Stimulated activated CD8-positive, alpha-beta memory T cell treated with anti-CD3 and anti-CD28 coated beads, Interleukin-4, amount 100 ng/mL, for 48 hours (primary cell): Measurements from ENCODE around the gene TRIM24.

ENCODE experiments used
- DNase-seq: peaks from one replicate; pipeline ENCODE4 v3.0.0-alpha.2; 2020

The TRIM24 gene

DNA sequence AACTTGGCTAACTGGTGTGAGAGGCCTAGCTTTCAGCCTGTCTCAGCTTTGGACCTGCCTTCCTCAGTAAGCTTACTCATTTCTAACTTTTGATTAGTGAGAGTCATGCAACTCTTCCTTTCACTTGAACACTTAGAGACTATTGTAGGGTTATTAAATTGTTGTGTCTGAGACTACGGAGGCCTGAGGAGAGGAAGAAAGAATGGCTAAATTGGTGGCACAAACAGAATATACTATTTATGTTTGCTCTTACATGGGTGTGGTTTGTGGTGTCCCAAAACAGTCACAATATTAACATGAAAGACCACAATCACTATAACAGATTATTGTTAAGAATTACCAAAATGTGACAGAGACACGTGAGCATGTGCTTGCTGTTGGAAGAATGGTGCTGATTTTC is 82.1 kb downstream of the TRIM24 start:
- no peak for DNase-seq

DNA sequence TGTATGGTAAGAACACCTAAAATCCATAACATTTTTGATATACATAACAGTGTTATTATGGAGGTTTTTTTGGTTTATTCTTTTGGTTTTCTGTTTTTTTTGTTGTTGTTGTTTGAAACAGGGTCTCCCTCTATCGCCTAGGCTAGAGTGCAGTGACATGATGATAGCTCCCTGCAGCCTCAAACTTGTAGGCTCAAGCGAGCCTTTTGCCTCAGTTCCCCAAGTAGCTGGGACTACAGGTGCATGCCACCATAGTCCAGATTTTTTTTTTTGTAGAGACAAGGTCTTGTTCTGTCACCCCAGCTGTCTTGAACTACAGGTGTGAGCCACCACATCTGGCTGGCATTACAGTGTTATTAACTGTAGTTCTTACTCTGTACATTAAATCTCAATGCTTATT is 83.7 kb downstream of the TRIM24 start:
- DNase-seq = no peak

DNA sequence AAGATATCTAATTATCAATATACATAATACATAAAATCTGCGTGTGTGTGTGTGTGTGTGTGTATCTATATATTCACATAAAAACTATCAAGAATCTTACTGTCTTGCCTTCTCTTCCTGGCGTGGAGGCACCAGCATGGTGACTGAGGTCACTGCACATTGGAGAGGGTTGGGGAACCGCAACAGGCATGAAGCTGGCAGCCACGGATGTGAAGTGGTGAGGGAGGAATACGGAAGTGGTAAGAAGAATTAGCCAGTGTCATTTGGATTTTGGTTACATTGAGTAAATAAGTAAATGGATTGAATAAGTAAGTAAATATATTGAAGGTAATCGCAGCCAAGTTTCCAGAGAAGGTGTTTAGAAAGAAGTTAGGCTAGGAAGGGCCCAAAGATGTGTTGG is 85.1 kb downstream of the TRIM24 start:
- DNase-seq = no peak

DNA sequence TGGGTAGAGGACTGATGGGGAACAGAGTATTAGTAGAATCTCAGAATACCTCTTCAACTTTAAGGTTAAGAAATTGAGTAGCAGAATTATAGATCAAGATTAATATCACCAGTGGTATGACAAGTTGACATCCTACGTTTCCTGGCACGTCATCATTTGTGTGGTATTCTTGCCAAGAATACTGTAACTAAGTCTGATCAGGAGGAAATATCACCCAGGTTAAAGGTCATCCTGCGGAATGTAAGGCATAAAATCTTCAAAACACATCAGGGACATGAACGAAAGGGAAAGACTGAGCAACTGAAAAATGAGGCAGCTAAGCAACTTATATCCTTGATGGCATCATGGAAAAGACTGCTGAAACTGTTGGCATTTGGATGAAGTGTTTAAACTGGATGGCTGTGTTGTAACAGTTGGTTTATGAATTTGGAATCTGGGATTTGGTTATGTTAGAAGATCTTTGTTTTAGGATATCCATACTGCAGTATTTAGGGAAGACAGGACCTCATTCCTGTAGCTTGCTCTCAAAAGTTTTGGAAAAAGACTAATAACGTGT is 86.1 kb downstream of the TRIM24 start:
- no peak for DNase-seq

DNA sequence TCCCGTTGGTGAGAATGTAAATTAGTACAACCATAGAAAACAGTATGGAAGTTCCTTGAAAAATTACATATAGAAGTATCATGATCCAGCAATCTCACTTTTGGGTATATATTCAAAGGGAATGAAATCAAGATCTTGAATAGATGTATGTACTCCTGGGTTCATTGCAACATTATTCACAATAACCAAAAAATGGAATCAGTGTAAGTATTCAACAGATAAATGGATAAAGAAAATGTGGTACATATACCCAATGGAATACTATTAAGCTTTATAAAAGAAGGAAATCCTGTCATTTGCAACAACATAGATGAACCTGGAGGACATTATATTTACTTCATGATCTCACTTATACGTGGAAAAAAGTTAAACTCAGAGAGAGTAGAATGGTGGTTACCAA is 86.8 kb downstream of the TRIM24 start:
- no peak for DNase-seq

DNA sequence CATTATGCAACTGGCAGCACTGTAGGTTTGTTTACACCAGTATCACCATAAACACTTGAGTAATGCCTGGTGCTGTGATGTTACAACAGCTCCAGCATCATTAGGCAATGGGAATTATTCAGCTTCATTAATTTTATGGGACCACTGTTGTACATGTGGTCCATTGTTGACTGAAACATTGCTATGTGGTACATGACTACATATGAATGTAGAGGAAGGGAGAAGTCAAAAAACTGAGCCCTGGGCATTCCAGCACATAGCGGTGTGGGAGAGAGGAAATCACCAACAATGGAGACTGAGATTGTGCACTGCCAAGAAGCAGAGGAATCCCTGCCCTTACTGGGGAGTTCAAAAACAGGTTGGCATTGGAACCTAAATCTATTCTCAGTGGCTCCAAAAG is 89.0 kb downstream of the TRIM24 start:
- no peak for DNase-seq

DNA sequence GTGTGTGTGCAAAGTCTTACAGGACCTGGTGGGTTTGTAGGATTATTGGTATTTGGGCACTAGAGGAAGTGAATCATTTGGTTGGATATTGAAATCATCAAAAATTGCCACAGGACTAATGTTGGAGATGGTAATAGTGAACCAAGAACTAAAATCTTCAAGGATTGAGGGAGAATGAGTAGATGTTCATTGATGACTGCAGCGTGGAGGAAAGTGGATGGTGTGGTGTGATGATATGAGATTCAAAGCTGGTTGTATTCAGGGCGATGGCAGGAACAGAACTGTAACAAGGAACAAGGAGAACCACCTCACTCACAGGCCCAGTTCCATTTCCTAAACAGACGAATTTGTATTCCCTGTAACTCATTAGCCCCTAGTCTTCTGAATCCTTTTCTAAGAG is 90.3 kb downstream of the TRIM24 start:
- DNase-seq = no peak

DNA sequence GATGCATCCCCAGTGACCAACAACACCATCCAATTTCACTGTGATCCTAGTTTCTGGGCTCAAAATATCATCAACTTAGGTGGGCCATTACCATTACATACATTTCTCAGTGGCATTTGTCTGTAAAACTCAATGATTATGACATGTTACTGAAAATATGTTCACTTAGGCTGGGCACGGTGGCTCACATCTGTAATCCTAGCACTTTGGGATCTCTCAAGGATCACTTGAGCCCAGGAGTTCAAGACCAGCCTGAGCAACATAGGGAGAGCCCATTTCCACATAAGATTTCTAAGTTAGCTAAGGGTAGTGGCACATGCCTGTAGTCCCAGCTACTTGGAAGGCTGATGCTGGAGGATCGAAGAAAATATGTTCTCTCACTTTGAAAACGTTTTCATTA is 91.0 kb downstream of the TRIM24 start:
- DNase-seq = no peak

DNA sequence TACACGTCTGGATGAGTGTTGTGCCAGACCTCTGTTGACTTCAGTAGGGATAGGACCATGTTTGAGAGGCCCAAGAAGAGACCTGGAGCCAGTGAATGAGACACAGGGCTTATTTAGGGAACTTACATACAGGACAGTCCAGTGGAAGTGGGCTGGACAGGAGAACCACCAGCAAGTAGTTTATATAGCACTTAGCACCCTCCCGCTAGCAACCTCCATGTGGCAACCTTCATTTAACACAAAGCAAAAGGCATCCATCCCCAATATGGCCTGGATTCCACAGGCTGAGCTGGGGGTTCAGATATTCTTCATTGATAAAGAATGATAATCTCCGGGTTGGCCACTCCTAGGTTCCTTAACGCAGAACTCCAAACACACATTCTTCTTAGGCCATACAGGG is 93.7 kb downstream of the TRIM24 start:
- DNase-seq = no peak

DNA sequence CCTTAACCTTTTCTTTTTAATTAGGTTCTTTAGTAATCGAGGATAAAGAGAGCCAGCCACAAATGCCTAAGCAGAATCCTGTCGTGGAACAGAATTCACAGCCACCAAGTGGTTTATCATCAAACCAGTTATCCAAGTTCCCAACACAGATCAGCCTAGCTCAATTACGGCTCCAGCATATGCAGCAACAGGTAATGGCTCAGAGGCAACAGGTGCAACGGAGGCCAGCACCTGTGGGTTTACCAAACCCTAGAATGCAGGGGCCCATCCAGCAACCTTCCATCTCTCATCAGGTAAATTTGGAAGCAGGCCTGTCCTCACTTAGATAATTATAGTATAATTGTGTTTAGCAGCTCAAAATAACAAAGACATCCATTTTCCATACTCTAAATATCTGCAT is 94.6 kb downstream of the TRIM24 start:
- no peak for DNase-seq

DNA sequence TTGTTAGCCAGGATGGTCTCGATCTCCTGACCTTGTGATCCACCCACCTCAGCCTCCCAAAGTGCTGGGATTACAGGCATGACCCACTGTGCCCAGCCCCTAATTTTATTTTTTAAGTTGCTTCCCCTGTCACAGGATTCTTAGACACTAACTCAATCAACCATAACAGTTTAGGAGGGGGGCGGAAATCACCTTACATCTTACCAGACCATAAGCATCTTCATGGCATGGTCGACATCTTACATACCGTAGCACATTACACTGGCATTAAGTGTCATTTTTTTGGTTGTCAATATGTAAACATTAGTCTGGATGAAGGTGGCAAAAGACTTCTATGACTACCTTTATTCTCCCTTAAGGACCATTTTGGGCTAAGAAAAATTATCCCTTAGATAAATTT is 95.6 kb downstream of the TRIM24 start:
- DNase-seq = no peak

DNA sequence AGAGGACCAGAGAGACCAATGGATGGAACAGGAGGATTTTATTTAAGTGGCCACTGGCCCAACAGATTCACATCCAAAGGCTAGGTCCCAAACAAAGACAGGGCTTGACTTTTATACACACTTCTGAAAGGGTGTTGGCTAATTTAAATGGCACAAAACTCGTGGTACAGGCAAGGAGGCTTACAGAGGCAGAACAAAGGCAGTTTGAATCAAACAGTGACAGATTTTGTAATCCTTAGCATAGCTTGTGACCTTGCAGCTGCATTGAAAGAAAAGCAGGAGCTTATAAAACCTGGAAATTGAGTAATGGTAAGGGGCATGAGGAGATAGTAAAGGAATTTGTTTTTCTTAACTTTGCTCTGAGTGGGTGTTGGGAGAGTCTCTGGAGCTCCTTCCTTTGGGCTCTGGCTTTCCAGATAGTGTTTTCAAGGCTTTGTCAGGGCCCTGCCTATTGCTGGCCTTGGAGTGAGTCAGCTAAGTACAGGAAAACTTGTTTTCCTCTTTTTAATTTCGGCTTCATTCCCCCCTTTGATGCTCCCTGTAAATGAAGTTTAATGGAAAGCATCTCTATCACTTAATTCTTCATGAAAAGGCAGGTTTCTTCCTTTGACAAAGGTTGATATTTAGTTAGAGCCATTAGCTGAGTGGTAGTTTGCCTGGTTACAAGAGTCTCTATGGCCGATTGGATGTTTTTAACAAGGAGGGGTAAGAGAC is 96.9 kb downstream of the TRIM24 start:
- DNase-seq = no peak

DNA sequence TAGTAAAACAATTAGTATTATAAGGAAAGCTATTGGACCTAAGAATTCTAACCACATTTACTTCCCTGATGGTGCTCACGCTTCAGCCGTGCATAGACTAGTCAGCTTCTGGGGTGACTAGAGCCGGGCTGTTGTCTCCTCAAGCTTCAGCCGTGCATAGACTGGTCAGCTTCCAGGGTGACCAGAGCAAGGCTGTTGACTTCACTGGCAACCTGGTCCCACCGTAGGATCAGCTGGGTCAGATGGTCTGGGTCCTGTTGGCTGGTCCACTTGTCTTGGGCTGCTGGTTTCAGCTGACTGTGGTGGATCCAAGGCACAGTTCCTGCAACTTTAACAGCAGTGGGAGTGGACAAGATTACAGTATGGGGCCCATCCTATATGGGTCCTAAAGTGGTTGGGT is 99.4 kb downstream of the TRIM24 start:
- no peak for DNase-seq

DNA sequence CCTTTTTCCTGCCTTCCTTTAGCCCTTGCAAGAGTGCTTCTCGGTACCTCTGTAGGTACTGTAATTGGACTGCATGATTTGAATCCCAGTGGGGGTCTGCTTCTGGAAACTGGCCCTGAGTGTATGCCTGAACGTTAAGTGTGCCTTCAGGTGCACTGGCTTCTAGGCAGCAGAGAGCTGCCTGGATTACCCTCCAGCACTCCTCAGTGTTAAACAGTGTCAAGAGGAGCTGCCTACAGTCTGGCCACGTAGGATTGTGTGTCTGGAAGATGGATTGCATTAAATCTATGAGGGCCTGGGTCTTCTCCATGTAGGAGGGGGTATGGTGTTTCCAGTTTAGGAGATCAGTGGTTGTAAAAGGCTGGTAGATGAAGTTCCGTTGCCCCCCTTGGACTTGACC is 103.7 kb downstream of the TRIM24 start:
- DNase-seq = no peak

DNA sequence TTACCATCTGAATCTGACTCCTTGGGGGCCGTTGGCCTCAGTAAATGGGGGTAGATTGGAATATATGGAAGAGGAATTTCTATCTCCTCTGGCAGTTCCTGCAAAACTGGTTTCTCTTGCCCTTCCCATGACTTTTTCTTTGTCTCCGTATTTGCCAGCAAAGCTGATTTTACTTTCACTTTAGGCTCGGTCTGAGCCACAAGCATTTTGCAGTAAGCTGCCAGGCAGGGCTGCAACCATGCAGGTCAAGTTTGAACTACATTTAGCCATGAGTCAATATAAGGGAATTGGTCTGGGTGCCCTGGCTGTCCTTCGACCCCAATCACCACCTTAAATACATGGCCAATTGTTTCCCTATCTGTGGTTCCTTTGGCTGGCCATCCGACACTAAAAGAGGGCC is 104.3 kb downstream of the TRIM24 start:
- no peak for DNase-seq

DNA sequence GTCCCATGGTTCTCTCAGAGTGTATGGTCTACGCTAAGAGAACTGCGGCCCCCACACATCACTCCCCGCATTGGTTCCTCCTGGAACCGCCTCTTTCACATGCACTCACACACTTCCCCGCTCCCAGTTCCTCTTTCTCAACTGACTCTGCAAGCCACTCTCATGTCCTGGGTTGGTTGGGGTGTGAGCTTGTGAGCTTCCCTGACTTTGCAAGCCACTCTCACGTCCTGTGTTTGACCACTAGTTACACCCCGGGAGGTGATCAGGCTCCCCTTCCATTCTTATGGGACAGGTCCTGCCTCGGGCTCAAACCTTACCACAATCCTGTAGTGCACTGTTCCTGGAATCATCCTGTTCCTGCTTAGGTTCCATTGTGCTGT is 105.0 kb downstream of the TRIM24 start:
- no peak for DNase-seq

DNA sequence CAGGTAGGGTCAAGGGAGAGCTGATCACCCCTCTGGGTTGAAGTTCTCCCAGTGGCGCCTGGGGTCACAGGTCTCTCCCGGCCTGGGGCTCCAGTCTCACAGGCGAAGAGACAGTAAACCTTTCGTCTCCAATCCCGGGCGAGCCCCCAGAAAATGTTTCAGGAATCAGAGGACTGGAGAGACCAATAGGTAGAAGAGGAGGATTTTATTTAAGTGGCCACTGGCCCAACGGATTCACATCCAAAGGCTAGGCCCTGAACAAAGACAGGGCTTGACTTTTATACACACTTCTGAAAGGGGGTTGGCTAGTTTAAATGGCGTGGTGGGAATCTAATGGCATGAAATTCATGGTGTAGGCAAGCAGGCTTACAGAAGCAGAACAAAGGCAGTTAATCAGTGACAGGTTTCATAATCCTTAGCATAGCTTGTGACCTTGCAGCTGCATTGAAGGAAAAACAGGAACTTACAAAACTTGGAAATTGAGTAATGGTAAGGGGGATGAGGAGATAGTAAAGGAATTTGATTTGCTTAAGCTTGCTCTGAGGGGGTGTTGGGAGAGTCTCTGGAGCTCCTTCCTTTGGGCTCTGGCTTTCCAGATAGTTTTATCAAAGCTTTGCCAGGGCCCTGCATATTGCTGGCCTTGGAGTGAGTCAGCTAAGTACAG is 105.5 kb downstream of the TRIM24 start:
- DNase-seq = no peak

DNA sequence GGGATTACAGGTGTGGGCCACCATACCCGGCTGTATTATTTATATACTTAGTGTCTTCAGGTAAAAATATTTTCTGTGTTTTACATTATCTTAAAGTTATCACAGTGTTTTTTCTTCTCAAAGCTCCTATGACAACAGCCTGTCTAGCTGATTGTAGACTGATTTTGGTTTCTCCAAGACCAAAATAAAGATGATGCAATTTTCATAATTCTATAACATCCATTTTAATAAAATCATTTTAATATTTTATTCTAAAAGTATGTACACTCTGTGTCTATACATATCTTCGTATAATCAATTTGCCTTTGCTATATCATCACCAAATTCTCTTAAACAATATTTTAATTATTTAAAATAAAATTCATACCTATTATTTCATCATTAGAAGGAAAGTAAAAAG is 108.6 kb downstream of the TRIM24 start:
- DNase-seq = no peak

DNA sequence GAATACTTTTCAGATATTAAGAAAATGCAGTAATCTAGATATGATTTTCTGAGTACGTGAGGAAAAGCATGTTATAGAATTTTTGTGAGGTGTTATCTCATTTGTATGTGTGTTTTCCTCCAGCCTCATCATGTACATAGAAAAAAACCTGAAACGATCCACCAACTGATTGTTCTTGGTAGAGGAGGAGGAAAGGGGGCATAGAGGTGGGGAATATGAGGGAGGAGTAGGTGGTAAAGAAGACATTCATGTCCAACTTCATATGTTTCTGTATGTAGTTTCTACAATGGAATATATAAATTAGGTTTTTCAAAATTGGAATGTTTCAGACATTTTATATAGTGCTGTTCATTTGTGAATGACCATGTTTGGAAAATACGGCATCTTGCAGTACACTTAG is 109.4 kb downstream of the TRIM24 start:
- DNase-seq = no peak

DNA sequence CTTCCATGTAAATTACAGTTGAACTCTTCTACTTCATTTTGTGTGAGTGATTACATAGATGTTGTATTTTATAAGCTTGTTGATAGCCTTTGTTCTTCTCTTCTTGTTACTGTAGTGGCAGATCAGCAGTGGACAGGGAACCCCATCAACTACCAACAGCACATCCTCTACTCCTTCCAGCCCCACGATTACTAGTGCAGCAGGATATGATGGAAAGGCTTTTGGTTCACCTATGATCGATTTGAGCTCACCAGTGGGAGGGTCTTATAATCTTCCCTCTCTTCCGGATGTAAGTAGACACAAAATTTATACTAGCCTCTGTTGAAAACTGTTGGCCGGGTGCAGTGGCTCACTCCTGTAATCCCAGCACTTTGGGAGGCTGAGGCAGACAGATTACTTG is 110.7 kb downstream of the TRIM24 start:
- no peak for DNase-seq

DNA sequence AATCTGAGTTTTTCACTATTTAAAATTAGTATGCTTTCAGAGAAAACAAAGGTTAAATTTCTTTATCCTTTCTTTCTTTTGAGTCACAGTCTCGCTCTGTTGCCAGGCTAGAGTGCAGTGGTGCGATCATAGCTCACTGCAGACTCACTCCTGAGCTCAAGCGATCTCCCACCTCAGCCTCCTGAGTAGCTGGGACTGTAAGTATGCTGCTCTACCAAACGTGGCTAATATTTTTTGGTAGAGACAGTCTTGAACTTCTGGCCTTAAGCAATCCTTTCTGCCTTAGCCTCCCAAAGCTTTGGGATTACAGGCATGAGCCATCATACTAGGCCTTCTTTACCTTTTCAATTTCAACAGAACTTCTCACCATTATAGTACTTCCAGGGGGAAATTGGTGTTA is 113.7 kb downstream of the TRIM24 start:
- no peak for DNase-seq

DNA sequence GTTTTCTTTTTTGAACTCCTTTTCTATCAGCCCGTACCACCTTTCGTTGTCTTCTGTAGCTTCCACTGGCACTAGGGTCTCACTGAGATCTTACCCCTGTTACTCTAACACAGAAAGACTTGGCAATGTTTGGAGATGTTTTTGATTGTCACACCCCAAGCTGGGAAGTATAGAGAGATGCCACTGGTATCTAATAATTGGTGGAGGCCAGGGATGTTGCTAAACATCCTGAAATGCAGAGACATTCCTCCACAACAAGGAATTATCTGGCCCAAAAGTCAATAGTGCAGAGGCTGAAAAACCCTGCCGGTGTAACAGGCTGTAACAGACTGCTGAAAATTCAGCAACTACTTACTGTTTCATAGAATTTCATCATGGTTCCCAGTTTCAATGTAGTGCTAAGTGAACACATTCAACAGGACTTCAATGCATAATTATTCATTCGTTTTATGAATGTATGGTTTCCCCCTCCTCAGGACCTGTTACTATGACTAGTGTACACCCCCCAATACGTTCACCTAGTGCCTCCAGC is 115.9 kb downstream of the TRIM24 start:
- no peak for DNase-seq

DNA sequence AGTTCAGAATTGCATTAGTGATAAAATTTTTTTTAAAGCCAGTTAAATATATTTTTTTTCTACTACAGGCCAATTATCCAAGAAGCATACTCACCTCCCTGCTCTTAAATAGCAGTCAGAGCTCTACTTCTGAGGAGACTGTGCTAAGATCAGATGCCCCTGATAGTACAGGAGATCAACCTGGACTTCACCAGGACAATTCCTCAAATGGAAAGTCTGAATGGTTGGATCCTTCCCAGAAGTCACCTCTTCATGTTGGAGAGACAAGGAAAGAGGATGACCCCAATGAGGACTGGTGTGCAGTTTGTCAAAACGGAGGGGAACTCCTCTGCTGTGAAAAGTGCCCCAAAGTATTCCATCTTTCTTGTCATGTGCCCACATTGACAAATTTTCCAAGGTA is 119.1 kb downstream of the TRIM24 start:
- no peak for DNase-seq

DNA sequence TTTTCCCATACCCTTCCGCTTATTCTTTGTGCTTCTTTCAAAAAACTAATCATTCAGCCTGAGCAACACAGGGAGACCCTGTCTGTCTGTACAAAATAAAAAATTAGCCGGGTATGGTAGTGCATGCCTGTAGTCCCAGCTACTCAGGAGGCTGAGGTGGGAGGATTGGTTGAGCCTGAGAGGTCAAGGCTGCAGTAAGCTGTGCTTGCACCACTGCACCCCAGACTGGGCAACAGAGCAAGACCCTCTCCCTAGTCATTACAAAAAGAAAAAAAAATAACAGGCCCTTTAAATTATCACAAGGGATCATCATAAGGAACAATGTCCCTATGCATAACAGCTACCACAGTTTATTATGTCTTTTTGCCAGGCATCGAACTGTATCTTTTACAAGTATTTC is 119.6 kb downstream of the TRIM24 start:
- no peak for DNase-seq

DNA sequence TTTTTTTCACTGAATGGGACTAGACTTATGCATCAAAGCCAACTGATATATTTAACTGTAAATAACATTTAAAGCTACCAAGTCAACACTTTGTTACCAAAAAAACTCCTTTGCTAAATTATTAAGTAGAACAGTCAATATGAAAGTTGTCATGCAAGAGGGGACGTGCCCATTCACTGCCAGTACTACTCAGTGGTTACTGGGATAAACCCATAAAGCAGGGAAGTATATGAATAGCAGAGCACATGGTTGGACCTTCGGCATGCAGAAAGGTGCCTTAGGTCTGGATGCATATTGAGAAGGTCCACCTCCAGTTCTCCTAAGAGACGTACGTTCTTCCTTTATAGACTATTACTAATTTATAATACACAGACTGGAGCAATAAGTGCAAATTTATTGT is 121.0 kb downstream of the TRIM24 start:
- DNase-seq = no peak
